Dedifferentiated amniotic fluid mesenchymal stem cell (primary cell): ENCODE results near the gene AKR1C8.

Source experiments
- DNase-seq: peaks from one replicate; pipeline ENCODE4 v3.0.0-alpha.2; 2016; ENCODE audit errors: extremely low spot score

The AKR1C8 gene

GRCh38 chr10:5108658-5109416, 76.1 kb downstream of the AKR1C8 start:
- DNase-seq, result no peak

- DNase-seq, result no peak
Observed at GRCh38 chr10:5107860-5108526, 77.0 kb downstream of the AKR1C8 start.

GRCh38 chr10:5106553-5106952, 78.4 kb downstream of the AKR1C8 start:
- no peak for DNase-seq

- no peak for DNase-seq
Observed at GRCh38 chr10:5105626-5106025, 79.3 kb downstream of the AKR1C8 start.
